Trophoblast cell (in vitro differentiated cells and primary cell): ENCODE measurements around the gene NOX4.
"Not testable (repeated sequence)": the region's sequence is repeated elsewhere in the genome, so short reads cannot be mapped to it uniquely, and the experiment has no call there.

Experiments used
- DNase-seq, 2 donors: peaks; one replicate each; pipeline ENCODE4 v3.0.0-alpha.2; 2016
- H2AFZ ChIP-seq: 2 replicates; pipeline ENCODE4 v1.6.1; 2013; ENCODE audit warnings: low read length, moderate library complexity, mild to moderate bottlenecking; ENCODE audit not compliant: insufficient read depth, poor library complexity
- H2AK5ac ChIP-seq: 2 replicates; pipeline ENCODE4 v1.6.1; 2013; ENCODE audit warnings: mild to moderate bottlenecking, low read length
- H2BK120ac ChIP-seq: 2 replicates; pipeline ENCODE4 v1.6.1; 2013; ENCODE audit warnings: low read length, mild to moderate bottlenecking, moderate library complexity; ENCODE audit not compliant: insufficient read depth, poor library complexity
- H2BK12ac ChIP-seq: 2 replicates; pipeline ENCODE4 v1.6.1; 2013; ENCODE audit warnings: mild to moderate bottlenecking, low read length, moderate library complexity
- H2BK5ac ChIP-seq: 2 replicates; pipeline ENCODE4 v1.6.1; 2013; ENCODE audit warnings: low read length, low read depth, moderate library complexity, mild to moderate bottlenecking; ENCODE audit not compliant: poor library complexity
- H3K14ac ChIP-seq: 2 replicates; pipeline ENCODE4 v1.6.1; 2013; ENCODE audit warnings: mild to moderate bottlenecking, low read length
- H3K18ac ChIP-seq: 2 replicates; pipeline ENCODE4 v1.6.1; 2013; ENCODE audit warnings: mild to moderate bottlenecking, low read length
- H3K23ac ChIP-seq: 2 replicates; pipeline ENCODE4 v1.6.1; 2013; ENCODE audit warnings: low read length
- H3K27ac ChIP-seq: 2 replicates; pipeline ENCODE4 v1.5.1; 2013; ENCODE audit warnings: low read depth, mild to moderate bottlenecking, inconsistent platforms, low read length, moderate library complexity
- H3K27me3 ChIP-seq: 2 replicates; pipeline ENCODE4 v1.6.1; 2013; ENCODE audit warnings: inconsistent platforms, mild to moderate bottlenecking, low read length, moderate library complexity; ENCODE audit not compliant: insufficient read depth
- H3K36me3 ChIP-seq, 2 experiments: 1 replicate in 1 of 2; 2 replicates in 1 of 2; pipeline ENCODE4 v1.6.1; 2013; ENCODE audit warnings: low read length in 2 of 2, mild to moderate bottlenecking in 2 of 2, moderate library complexity in 1 of 2; ENCODE audit not compliant: insufficient read depth in 2 of 2, control insufficient read depth in 1 of 2
- H3K4ac ChIP-seq: 2 replicates; pipeline ENCODE4 v1.6.1; 2013; ENCODE audit warnings: low read depth, mild to moderate bottlenecking, low read length, moderate library complexity
- H3K4me1 ChIP-seq, 2 experiments: 1 replicate in 1 of 2; 2 replicates in 1 of 2; pipeline ENCODE4 v1.6.1; 2013; ENCODE audit warnings: low read length in 2 of 2, mild to moderate bottlenecking in 2 of 2, moderate library complexity in 1 of 2; ENCODE audit not compliant: insufficient read depth in 2 of 2, control insufficient read depth in 1 of 2
- H3K4me2 ChIP-seq: 2 replicates; pipeline ENCODE4 v1.6.1; 2013; ENCODE audit warnings: inconsistent platforms, mild to moderate bottlenecking, low read length, moderate library complexity
- H3K4me3 ChIP-seq: 2 replicates; pipeline ENCODE4 v1.5.1; 2013; ENCODE audit warnings: mild to moderate bottlenecking, low read depth, low read length, inconsistent platforms
- H3K79me1 ChIP-seq: one replicate; pipeline ENCODE4 v1.6.1; 2013; ENCODE audit warnings: low read length
- H3K79me2 ChIP-seq: 2 replicates; pipeline ENCODE4 v1.6.1; 2013; ENCODE audit warnings: low read length, mild to moderate bottlenecking; ENCODE audit not compliant: control insufficient read depth, insufficient read depth, poor library complexity
- H3K9ac ChIP-seq: 2 replicates; pipeline ENCODE4 v1.6.1; 2013; ENCODE audit warnings: mild to moderate bottlenecking, low read length
- H3K9me3 ChIP-seq: 2 replicates; pipeline ENCODE4 v1.6.1; 2013; ENCODE audit warnings: low read depth, mild to moderate bottlenecking, control low read depth, inconsistent platforms, low read length; ENCODE audit not compliant: insufficient read depth
- H4K12ac ChIP-seq: 2 replicates; pipeline ENCODE4 v1.6.1; 2013; ENCODE audit warnings: low read depth, mild to moderate bottlenecking, low read length, moderate library complexity
- H4K8ac ChIP-seq: 2 replicates; pipeline ENCODE4 v1.6.1; 2013; ENCODE audit warnings: low read depth, mild to moderate bottlenecking, low read length, moderate library complexity
- H4K91ac ChIP-seq: one replicate; pipeline ENCODE4 v1.6.1; 2013; ENCODE audit warnings: low read depth, mild to moderate bottlenecking, low read length, moderate library complexity
- WGBS: extraction: QIAGEN DNeasy Blood & Tissue Kit; methylation state at CpG from one replicate; pipeline ENCODE4 v1.1.7; 2013; ENCODE audit warnings: missing lambda C conversion rate; ENCODE audit not compliant: insufficient read length, insufficient coverage; ENCODE audit errors: extremely low coverage; 5-methylcytosine and 5-hydroxymethylcytosine counted together

Gene NOX4

GRCh38 chr11:89436071-89436470, 55.1 kb downstream of the NOX4 start:
- Histone ChIP-seq H2BK5ac (no peak overlapping the region), H3K14ac (no peak overlapping the region), H2BK12ac (no peak overlapping the region), H3K27me3 (no peaks in the 10 kb centered on the region), H3K23ac (no peak overlapping the region), H3K79me1 (no peaks in the 10 kb centered on the region), H3K27ac (no peak overlapping the region), H2BK120ac (no peak overlapping the region), H2AFZ (no peak overlapping the region), H3K18ac (no peak overlapping the region), H3K36me3 (peaks cover 2 to 3% of the 10 kb centered on the region in 2 experiments), H3K4me1 (no peaks in the 10 kb centered on the region), H3K4me2 (no peak overlapping the region), H3K9me3 (no peaks in the 10 kb centered on the region), H3K79me2 (no peaks in the 10 kb centered on the region), H3K9ac (no peak overlapping the region), H4K12ac (no peak overlapping the region), H3K4ac (no peak overlapping the region), H4K91ac (no peak overlapping the region), H2AK5ac (no peak overlapping the region), H4K8ac (no peak overlapping the region), H3K4me3 (no peak overlapping the region)
- WGBS: no CpG with 5 or more reads among the region's 3 CpGs
- peak in 1 of 2 donors; percentile 6 for DNase-seq

GRCh38 chr11:89433278-89433677, 57.9 kb downstream of the NOX4 start:
- Histone ChIP-seq H3K79me2 (no peaks in the 10 kb centered on the region), H2BK12ac (no peak overlapping the region), H2AFZ (no peak overlapping the region), H2AK5ac (no peak overlapping the region), H4K91ac (no peak overlapping the region), H2BK5ac (no peak overlapping the region), H3K4me2 (no peak overlapping the region), H3K27me3 (no peaks in the 10 kb centered on the region), H3K9me3 (no peaks in the 10 kb centered on the region), H3K14ac (no peak overlapping the region), H4K8ac (no peak overlapping the region), H4K12ac (no peak overlapping the region), H3K4ac (no peak overlapping the region), H3K18ac (no peak overlapping the region), H3K27ac (no peak overlapping the region), H3K9ac (no peak overlapping the region), H3K36me3 (peaks cover 0 to 2% of the 10 kb centered on the region in 2 experiments), H3K4me1 (no peaks in the 10 kb centered on the region), H3K79me1 (no peaks in the 10 kb centered on the region), H3K4me3 (no peak overlapping the region), H2BK120ac (no peak overlapping the region), H3K23ac (no peak overlapping the region)
- WGBS: no CpG with 5 or more reads among the region's 1 CpG
- no peak for DNase-seq

GRCh38 chr11:89432182-89432581, 59.0 kb downstream of the NOX4 start:
- H3K9ac ChIP-seq, H3K79me2 ChIP-seq, H4K8ac ChIP-seq, H3K27me3 ChIP-seq, H2BK5ac ChIP-seq, H3K4me1 ChIP-seq, H3K79me1 ChIP-seq, H3K23ac ChIP-seq, H2BK120ac ChIP-seq, H3K4ac ChIP-seq, H3K14ac ChIP-seq, H3K4me2 ChIP-seq, H3K27ac ChIP-seq, H4K12ac ChIP-seq, H3K18ac ChIP-seq, DNase-seq, H2AFZ ChIP-seq, H3K4me3 ChIP-seq, H3K9me3 ChIP-seq, H4K91ac ChIP-seq, H3K36me3 ChIP-seq, H2BK12ac ChIP-seq, H2AK5ac ChIP-seq: not testable (repeated sequence)
- WGBS: no CpG with 5 or more reads among the region's 3 CpGs

- H3K4ac ChIP-seq, H3K27ac ChIP-seq, H3K23ac ChIP-seq, H3K27me3 ChIP-seq, H3K18ac ChIP-seq, H2BK12ac ChIP-seq, H3K4me3 ChIP-seq, H4K8ac ChIP-seq, H2BK120ac ChIP-seq, H3K36me3 ChIP-seq, H2AFZ ChIP-seq, H3K4me1 ChIP-seq, H3K9me3 ChIP-seq, H3K79me2 ChIP-seq, H2AK5ac ChIP-seq, H3K4me2 ChIP-seq, H4K12ac ChIP-seq, H3K79me1 ChIP-seq, DNase-seq, H2BK5ac ChIP-seq, H3K14ac ChIP-seq, H4K91ac ChIP-seq, H3K9ac ChIP-seq: not testable (repeated sequence)
- WGBS: no CpG with 5 or more reads among the region's 7 CpGs
Measured at GRCh38 chr11:89426501-89426900, 64.7 kb downstream of the NOX4 start.
